ENCODE data around the gene CEP164.
"Not testable (repeated sequence)": the region's sequence is repeated elsewhere in the genome, so short reads cannot be mapped to it uniquely, and the experiment has no call there.

Gene CEP164

DNA sequence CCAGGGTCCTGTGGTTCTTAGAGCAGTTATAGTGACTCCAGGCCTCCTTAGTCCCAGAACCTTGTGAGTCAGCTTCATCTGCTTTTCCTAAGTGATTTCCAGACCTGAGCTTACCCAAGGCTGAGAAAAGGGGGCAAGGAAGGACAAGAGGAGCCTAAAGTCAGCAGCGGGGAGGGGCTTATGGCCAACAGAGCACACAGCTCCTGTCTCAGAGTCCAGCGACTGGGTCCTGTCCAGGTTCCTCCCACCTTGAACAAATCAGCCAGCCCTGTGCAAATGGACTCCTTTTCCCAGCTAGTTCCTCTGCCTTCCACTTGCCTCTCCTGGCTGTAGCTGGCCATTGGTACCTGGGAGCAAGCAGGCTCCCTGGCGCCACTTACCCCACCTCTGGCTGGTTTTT, 22.5 kb upstream of the CEP164 start:
- no peak for DNase-seq (ENCODE audit: low spot score)

DNA sequence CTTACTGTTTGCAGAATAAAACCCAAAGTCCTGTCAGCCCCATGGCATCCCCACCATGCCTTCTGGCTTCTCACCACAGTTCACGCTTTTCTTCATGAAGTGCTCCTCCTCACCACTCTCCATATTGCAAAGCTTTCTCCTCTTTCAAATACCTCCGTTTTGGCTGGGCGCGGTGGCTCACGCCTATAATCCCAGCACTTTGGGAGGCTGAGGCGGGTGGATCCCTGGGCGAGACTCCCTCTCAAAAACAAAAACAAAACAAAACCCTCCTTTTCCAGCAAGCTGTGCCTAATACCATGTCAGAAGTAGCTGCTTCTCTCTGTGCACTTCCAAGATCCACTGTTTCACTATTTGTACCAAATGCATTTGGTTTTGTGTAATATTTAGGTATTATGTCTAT, 18.3 kb upstream of the CEP164 start:
- DNase-seq (ENCODE audit: low spot score), result no peak

- DNase-seq (ENCODE audit: low spot score), result no peak
Measured at GRCh38 chr11:117313091-117313490, 14.6 kb upstream of the CEP164 start.

- DNase-seq (ENCODE audit: low spot score), result no peak
Measured at GRCh38 chr11:117313828-117314768, 13.6 kb upstream of the CEP164 start.

DNA sequence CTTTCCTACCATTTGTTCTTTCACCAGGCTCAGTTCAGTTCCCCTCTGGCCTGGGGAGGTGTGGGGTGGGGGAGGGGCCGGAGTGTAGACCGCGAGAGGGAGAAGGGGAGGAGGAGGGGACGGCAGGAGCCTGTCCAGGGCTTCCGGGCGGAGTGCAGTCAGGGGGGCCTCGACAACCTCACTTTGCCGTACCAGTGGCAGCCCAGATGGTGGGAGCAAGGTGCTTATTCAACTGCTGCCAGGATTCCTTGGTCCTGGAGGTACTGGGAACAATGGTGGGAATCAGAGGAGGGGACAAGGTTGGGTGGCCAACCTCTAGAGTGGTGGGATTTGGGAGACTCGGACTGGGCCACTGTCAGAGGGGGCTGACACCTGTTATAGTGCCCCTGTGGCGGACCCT, 12.8 kb upstream of the CEP164 start:
- no peak for DNase-seq (ENCODE audit: low spot score)

GRCh38 chr11:117315285-117316196, 12.1 kb upstream of the CEP164 start:
- no peak for DNase-seq (ENCODE audit: low spot score)

- DNase-seq (ENCODE audit: low spot score), result peak; percentile 90
Measured at GRCh38 chr11:117316197-117316961, 11.3 kb upstream of the CEP164 start, which contains the start of gene BACE1. Gene BACE1 (minus strand): TSS chr11:117316256. CDS start chr11:117315795, 461 bp downstream.

- no peak for DNase-seq (ENCODE audit: low spot score)
Measured at GRCh38 chr11:117318738-117319137, 8.9 kb upstream of the CEP164 start.

GRCh38 chr11:117319214-117319840, 8.3 kb upstream of the CEP164 start:
- no peak for DNase-seq (ENCODE audit: low spot score)

DNA sequence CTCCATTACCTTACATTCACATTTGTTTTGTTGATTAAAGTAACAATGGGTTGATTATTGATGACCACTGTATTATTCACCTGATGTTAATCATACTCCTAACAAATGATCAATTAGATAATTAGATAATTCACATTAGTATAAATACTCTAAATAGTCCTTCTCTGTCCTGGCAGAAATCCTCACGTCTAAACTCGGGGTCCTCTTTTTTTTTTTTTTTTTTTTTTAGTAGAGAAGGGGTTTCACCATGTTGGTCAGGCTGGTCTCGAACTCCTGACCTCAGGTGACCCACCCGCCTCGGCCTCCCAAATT, 443 bp upstream of the CEP164 start:
- DNase-seq (ENCODE audit: low spot score), result not testable (repeated sequence)

- DNase-seq (ENCODE audit: low spot score), result peak; percentile 56
Measured at GRCh38 chr11:117328375-117329010, 839 bp downstream of the CEP164 start.

GRCh38 chr11:117332843-117333242, 5.2 kb downstream of the CEP164 start:
- DNase-seq (ENCODE audit: low spot score), result no peak

GRCh38 chr11:117333917-117334316, 6.3 kb downstream of the CEP164 start:
- no peak for DNase-seq (ENCODE audit: low spot score)

- no peak for DNase-seq (ENCODE audit: low spot score)
Measured at GRCh38 chr11:117334896-117335295, 7.2 kb downstream of the CEP164 start.

- no peak for DNase-seq (ENCODE audit: low spot score)
Measured at GRCh38 chr11:117335399-117335798, 7.7 kb downstream of the CEP164 start.

GRCh38 chr11:117337076-117337475, 9.4 kb downstream of the CEP164 start:
- no peak for DNase-seq (ENCODE audit: low spot score)

DNA sequence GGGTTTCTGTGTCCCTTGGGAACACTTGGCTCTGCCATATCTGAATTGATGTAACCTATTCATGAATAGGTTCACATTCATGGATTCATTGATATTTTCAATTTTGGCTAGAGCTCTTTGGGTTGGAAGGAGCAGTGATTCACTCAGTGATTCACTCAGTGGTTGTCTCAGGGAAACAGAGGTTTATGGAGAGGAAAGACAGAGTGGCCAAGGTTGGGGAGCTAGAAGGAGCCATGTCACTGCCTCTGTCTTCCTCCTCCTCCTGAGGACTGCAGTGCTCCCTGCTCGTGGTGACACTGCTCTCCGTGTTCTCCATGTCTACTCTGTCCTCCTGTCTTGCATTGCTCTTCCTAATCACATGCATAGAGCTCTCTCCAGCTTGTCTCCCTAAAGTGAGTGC, 17.4 kb downstream of the CEP164 start:
- DNase-seq (ENCODE audit: low spot score), result no peak

GRCh38 chr11:117354550-117354949, 26.9 kb downstream of the CEP164 start:
- DNase-seq (ENCODE audit: low spot score), result no peak

GRCh38 chr11:117356126-117356890, 28.7 kb downstream of the CEP164 start:
- DNase-seq (ENCODE audit: low spot score), result no peak

DNA sequence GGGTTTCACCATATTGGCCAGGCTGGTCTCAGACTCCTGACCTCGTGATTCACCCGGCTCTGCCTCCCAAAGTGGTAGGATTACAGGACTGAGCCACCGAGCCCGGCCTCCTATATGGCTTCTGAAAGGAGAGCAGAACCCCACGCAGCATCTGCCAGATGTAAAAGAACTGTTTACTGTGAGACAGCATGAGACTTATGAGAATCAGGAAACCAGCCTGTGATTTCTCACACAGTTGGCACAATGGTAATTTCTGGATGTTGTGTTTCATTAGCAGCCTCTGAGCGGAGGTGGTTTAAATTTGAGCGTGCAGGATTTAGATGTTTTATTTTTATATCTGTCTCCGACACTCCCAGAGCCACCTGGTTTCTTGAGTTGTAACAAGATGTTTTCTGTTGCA, 33.8 kb downstream of the CEP164 start:
- DNase-seq (ENCODE audit: low spot score), result no peak
